ENCODE data around the gene CLDN12.
A peak's percentile ranks its signal among the peaks of the same experiment; 100 is the strongest.

The CLDN12 gene

GRCh38 chr7:90403174-90404113 is at the start of gene CLDN12:
TSS of gene CLDN12 (plus strand) at chr7:90403461. CDS start at chr7:90412677, 9,216 bp downstream.
- peak; percentile 89 for DNase-seq (ENCODE audit: low spot score)

DNA sequence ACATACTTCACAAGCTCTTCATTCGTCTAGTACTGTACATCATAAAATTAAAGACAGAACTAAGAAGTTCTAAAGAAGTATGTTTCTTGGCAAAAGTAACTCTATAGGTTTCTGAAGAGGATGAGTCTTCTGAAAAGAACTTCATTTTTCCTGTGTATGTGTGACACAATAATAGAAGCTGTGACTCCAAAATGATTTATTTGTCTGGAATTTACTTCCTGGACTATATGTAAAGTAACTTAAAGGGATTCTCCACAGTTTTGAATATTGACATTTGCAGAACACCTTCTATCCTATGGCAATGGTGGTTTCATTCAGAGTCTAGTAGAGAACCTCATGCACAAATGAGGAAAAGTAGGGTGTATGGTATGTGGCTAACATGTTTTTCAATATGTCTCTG is 19.8 kb upstream of the CLDN12 start:
- no peak for DNase-seq (ENCODE audit: low spot score)

GRCh38 chr7:90383861-90384260 is 19.4 kb upstream of the CLDN12 start:
- no peak for DNase-seq (ENCODE audit: low spot score)

DNA sequence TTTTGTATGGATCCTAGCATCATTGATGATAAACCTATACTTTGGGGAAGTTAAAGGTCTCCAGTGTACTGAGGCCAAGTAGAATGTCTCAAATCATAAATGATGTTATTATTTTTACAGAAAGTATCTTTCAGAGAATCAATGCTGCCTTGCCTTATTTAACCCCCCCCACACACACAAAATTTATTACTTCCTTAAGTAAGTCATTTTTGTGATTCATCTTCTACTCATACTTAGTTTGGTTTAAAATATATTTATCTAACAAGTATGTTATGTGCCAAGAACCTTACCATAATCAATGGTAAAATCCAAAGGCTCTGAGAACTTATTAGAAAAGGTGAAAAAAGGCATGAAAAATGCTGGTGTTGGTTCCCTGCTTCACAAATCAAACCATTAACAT is 18.8 kb upstream of the CLDN12 start:
- DNase-seq (ENCODE audit: low spot score) = no peak

DNA sequence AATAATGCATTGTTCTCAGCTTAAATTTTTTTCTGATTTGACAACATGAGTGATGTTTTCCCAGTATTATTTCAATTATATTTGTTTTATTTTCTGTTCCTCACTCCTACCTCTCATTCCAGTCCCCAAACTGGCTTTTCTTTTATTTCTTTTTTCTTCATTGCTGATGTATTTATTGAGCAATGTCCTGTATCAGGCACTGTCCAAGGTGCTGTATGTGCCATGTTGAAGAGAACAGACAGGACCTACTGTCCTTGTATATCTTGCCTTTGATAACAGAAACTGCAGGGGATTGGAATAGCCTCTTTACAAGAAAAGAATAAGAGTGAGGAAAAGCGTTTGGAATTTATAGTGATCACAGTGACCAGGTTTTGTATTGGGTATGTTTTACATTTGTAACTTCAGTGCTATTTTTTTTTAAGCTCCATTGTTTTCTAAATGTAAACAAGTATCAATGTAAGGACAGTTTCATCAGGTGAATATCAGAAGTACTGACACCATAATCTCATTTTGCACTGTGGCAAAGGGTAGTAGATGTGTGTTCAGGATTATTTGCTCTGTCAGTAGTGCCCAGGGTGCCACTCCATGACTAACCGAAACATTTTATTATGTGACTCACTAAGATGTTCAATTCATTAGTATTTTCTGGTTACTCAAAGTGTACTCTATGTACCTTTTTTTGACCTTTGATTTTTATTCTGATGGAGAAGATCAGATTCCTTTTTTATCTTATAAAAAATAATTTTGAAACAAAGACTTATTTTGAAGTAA is 15.6 kb upstream of the CLDN12 start:
- no peak for DNase-seq (ENCODE audit: low spot score)

DNA sequence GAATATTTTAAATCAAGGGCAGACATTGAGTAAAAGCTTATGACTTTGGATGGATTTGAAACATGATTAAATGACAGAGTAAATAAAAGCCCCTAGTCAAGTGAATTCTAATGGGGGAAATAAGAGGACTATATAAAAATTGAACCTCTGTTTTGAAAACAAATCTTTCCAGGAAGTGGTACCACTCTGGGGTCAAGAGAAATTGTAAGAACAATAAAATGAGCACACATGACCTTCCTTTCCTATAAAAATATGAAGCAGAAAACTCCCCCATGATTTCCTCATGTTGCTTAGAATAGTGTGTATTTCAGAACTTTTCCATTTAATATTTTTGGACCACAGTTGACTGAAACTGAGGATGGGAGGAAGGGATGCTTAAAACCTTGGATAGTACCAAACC is 12.3 kb upstream of the CLDN12 start:
- DNase-seq (ENCODE audit: low spot score) = no peak

DNA sequence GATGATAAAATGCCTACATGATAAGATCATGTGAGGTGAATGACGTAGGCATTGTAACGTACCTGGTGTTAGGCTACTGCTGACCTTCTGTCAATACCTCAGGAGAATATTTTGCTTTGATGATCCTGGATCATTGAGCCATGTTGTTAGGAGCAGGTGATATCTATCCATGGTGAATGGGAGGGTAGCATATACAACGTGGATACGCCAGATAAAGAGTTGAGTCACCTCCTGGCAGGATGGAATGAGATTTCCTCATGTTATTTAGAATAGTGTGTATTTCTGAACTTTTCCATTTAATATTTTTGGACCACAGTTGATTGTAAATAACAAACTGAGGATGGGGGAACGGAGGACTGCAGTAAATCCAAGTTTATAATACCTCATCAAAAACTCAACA is 11.8 kb upstream of the CLDN12 start:
- DNase-seq (ENCODE audit: low spot score) = no peak

DNA sequence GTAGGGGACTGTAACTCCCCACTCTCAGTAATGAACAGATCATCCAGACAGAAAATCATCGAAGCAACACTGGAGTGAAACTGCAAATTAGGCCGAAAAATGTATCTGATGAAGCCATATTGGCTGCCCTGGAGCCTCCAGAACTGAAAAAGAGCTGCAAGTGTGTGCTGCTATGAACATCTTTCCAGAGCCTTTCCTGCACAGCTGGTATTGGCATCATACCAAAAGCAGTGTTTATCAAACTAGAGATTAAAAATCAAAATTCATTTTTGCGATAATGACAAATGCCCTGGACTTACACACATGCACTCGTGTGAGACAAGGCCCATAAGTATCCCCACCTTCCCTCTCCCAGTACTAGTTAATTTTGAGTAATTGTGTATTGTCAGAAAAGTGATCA is 6.8 kb upstream of the CLDN12 start:
- DNase-seq (ENCODE audit: low spot score) = no peak

DNA sequence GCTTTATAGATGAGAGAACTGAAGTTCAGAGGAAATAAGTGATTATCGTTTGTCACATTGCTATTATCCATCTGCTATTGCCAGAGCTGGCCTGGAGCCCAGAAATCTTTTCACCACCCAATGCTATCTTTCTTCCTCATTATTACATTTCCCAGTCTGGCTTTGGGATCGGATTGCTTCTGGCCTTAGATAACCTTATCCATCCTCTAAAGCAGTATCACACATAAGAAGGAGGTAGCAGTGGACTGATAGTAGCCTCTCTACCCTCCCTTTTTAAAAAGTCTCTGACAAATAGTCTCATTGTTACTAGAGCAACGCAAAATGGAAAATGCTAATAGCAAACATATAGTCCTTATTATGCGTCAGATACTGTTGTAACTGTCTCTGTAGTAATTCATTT is 1.3 kb upstream of the CLDN12 start:
- no peak for DNase-seq (ENCODE audit: low spot score)

GRCh38 chr7:90402785-90403173 is 482 bp upstream of the CLDN12 start:
- no peak for DNase-seq (ENCODE audit: low spot score)

DNA sequence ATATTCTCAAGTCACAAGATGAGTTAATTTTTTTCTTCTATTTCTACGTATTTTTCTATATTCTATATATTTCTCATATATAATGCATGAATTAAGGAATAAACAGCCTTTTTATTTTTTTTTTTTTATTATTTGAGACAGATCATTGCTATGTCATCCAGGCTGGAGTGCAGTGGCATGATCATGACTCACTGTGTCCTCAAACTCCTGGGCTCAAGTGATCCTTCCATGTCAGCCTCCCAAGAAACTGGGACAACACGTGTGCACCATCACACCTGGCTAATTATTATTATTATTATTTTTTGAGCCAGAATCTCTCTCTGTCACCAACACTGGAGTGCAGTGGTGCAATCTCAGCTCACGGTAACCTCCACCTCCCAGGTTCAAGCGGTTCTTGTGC is 1.5 kb downstream of the CLDN12 start:
- DNase-seq (ENCODE audit: low spot score) = no peak

DNA sequence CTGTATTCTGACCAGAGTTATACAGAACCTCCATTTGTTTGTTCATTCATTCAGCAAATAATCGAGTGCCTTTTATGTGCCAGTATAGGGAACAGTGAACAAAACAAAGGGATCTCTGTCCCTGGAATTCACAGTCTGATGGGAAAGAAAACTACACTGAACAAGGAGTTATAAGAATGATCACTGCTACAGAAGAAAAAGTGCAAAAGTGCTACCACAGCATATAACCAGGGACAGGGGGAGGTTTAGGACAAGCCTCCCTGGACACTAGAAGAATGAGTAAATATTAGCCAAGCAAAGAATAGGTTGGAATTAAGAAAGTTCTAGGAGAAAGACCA is 4.2 kb downstream of the CLDN12 start:
- DNase-seq (ENCODE audit: low spot score) = no peak

DNA sequence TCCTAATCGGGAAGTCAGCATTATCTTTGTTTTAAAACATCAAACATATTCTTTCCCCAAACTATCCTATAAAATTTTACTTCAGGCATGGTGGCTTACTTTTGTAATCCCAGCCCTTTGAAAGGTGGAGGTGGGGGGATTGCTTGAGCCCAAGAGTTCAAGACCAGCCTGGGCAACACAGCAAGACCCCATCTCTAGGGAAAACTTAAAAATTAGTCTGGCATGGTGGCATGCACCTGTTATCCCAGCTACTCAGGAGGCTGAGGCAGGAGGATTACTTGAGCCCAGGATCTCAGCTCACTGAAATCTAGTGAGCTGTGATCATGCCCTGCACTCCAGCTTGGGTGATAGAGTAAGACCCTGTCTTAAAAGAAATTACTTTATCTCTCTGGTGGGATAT is 4.9 kb downstream of the CLDN12 start:
- no peak for DNase-seq (ENCODE audit: low spot score)

GRCh38 chr7:90409667-90410066 is 6.4 kb downstream of the CLDN12 start:
- no peak for DNase-seq (ENCODE audit: low spot score)

- DNase-seq (ENCODE audit: low spot score) = no peak
These were observed 8.2 kb downstream of the CLDN12 start for GRCh38 chr7:90411510-90411909.

DNA sequence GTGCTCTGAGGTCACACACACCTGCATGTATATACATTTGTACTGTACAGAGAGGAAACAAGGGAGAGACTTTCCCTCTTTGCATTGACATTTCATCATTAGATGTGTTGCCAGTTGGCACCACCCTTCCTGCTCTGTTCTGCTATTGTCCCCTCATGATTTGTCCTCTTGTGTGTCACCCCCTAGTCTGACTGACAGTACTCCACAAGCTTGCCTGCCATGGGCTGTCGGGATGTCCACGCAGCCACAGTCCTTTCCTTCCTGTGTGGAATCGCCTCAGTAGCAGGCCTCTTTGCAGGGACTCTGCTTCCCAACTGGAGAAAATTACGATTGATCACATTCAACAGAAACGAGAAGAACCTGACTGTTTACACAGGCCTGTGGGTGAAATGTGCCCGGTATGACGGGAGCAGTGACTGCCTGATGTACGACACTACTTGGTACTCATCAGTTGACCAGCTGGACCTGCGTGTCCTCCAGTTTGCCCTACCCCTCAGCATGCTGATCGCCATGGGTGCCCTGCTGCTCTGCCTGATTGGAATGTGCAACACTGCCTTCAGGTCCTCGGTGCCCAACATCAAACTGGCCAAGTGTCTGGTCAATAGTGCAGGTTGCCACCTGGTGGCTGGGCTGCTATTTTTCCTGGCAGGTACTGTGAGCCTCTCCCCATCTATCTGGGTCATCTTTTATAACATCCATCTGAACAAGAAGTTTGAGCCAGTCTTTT is 9.4 kb downstream of the CLDN12 start:
- DNase-seq (ENCODE audit: low spot score) = no peak

GRCh38 chr7:90413185-90413528 is 9.9 kb downstream of the CLDN12 start:
- DNase-seq (ENCODE audit: low spot score) = no peak

- no peak for DNase-seq (ENCODE audit: low spot score)
These were observed 18.4 kb downstream of the CLDN12 start for GRCh38 chr7:90421651-90422050.

DNA sequence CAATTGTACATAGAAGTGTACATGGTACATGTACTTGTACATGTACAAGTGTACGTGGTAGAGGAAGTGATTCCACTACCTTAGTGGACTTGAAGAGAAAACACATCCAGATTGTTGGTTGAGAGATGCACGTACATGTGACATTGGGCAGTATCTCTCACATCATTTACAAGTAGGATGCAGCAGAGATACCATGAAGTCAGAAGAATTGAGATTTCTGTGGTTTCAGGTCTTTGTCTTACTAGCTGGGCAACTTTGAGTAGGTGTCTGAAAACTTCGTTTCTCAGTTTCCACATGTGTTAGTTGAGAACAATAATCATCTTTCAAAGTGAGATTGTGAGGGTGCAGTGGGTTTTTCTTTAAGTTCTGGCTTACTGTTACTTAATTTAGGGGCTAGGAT is 21.5 kb downstream of the CLDN12 start:
- no peak for DNase-seq (ENCODE audit: low spot score)

DNA sequence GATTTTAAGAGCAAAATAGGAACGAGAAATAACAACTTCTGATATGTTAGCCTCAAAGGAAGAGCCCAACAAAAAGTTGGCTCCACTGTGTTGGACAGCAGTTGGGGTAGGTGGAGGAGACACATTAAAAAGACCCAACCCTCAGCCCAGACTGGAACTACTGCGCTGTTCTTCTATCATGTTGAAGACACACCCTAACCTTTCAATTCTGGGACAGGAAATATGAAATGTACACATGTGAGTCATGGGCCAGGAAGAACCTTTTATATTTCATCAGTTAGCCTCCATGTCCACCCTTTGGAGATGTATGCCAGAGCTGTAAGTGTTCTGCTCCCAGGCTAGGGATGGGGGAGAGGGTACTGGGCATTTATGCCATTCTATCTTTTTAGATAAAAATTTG is 22.1 kb downstream of the CLDN12 start:
- no peak for DNase-seq (ENCODE audit: low spot score)

GRCh38 chr7:90430614-90431460 is 27.6 kb downstream of the CLDN12 start:
- DNase-seq (ENCODE audit: low spot score) = no peak

DNA sequence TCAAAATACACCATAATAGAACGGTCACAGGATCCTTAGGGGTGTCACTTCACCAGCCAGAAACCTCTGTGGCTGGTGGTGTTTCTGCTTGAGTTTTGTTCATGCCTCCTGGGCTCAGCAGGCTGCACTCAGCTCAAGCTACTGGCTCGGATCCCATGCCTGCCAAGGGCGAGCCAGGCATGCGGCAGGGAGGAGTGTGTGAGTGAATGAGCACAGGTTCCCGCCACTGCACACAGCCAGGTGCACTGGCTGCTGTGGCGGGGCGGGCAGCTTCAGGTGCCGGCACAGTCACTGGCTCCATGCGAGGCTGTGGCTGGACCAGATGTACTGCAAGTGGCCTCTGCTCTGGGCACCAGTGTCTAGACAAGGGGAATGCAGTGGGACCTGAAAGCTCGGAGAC is 29.5 kb downstream of the CLDN12 start:
- DNase-seq (ENCODE audit: low spot score) = no peak
